Activated CD8-positive, alpha-beta T cell treated with anti-CD3 and anti-CD28 coated beads for 36 hours (primary cell): Measurements from ENCODE around the gene CELF4. TPM values are rescaled to one million over a fixed set of nuclear protein-coding genes. Genes with fewer than 3 reads are reported as not detected.

Source experiments
- ATAC-seq: fragments of 200-7000 bp; cut with Tn5 transposase; one replicate; pipeline ENCODE4 v1.10.0; 2021; ENCODE audit warnings: mild to moderate bottlenecking, moderate library complexity
- CTCF ChIA-PET: fragments of 350-600 bp; sonication (Branson Sonifier 250); formaldehyde crosslinking; loops from one replicate; lab custom pipeline; 2021; ENCODE audit warnings: antibody characterized with exemption; lab: Charles Lee
- POLR2A ChIA-PET: fragments of 350-600 bp; sonication (Branson Sonifier 250); formaldehyde crosslinking; loops from one replicate; lab custom pipeline; 2021; ENCODE audit warnings: antibody characterized with exemption; lab: Charles Lee
- DNase-seq: peaks from one replicate; pipeline ENCODE4 v3.0.0-alpha.2; 2020
- H3K27ac Mint-ChIP-seq: one replicate; pipeline ENCODE4 v1.8.0; 2021; ENCODE audit warnings: mild to moderate bottlenecking, mixed read lengths
- H3K27me3 Mint-ChIP-seq: one replicate; pipeline ENCODE4 v1.8.0; 2021; ENCODE audit warnings: mixed read lengths
- H3K36me3 Mint-ChIP-seq: one replicate; pipeline ENCODE4 v1.8.0; 2021; ENCODE audit warnings: low read depth, mixed read lengths
- H3K4me1 Mint-ChIP-seq: one replicate; pipeline ENCODE4 v1.8.0; 2021; ENCODE audit warnings: low read depth, mixed read lengths
- H3K4me3 Mint-ChIP-seq: one replicate; pipeline ENCODE4 v1.8.0; 2021; ENCODE audit warnings: mild to moderate bottlenecking, moderate library complexity, mixed read lengths
- H3K9me3 Mint-ChIP-seq: one replicate; pipeline ENCODE4 v1.8.0; 2021; ENCODE audit warnings: mixed read lengths
- CTCF ChIP-seq: fragments of 200-600 bp; IDR thresholded peaks from one replicate; pipeline ENCODE4 v1.8.0; 2022; ENCODE audit warnings: antibody characterized with exemption, mild to moderate bottlenecking
- intact Hi-C: fragments of 100-400 bp; cut with micrococcal nuclease; formaldehyde crosslinking; loops from one replicate; pipeline ENCODE4 v1.10.0; 2022
- total RNA-seq, 2 experiments: library from RNA; stranded (reverse); gene quantifications; one replicate each; pipeline ENCODE4 v1.2.3, GENCODE V29; 2021

Gene CELF4
- total RNA-seq, 2 experiments from 2014 or later: not detected

GRCh38 chr18:37272841-37273240 is 292.8 kb downstream of the CELF4 start:
- Mint-ChIP-seq H3K4me1 (no peaks in the 10 kb centered on the region), H3K4me3 (no peak overlapping the region), H3K9me3 (peaks cover 2% of the 10 kb centered on the region), H3K36me3 (no peaks in the 10 kb centered on the region), H3K27ac (no peak overlapping the region), H3K27me3 (peaks cover 24% of the 10 kb centered on the region)
- POLR2A ChIA-PET: no interaction called here
- CTCF ChIA-PET: no interaction called here
- DNase-seq: no peak
- no peak for TF ChIP-seq CTCF
- intact Hi-C loops: no loop called here
- no peak for ATAC-seq

GRCh38 chr18:37272226-37272625 is 293.4 kb downstream of the CELF4 start:
- Mint-ChIP-seq H3K9me3 (peaks cover 2% of the 10 kb centered on the region), H3K4me1 (no peaks in the 10 kb centered on the region), H3K4me3 (no peak overlapping the region), H3K27me3 (peaks cover 23% of the 10 kb centered on the region), H3K36me3 (no peaks in the 10 kb centered on the region), H3K27ac (no peak overlapping the region)
- CTCF ChIA-PET: interaction anchor here (0.6 kb wide), 1 partner anchor 293 kb away, joined by 4 read pairs; the partner anchor contains the start of gene CELF4
- ATAC-seq (no peak), DNase-seq (no peak)
- intact Hi-C loops: no loop called here
- POLR2A ChIA-PET: no interaction called here
- TF ChIP-seq CTCF: no peak

GRCh38 chr18:37270666-37271052 is 294.9 kb downstream of the CELF4 start:
- ChIA-PET POLR2A (no interaction called here), CTCF (no interaction called here)
- Mint-ChIP-seq H3K9me3 (peaks cover 2% of the 10 kb centered on the region), H3K27me3 (peaks cover 17% of the 10 kb centered on the region), H3K4me3 (no peak overlapping the region), H3K4me1 (no peaks in the 10 kb centered on the region), H3K27ac (no peak overlapping the region), H3K36me3 (no peaks in the 10 kb centered on the region)
- ATAC-seq (no peak), DNase-seq (no peak)
- no peak for TF ChIP-seq CTCF
- intact Hi-C loops: no loop called here

- POLR2A ChIA-PET: no interaction called here
- Mint-ChIP-seq H3K27me3 (peaks cover 14% of the 10 kb centered on the region), H3K27ac (no peak overlapping the region), H3K9me3 (peaks cover 2% of the 10 kb centered on the region), H3K36me3 (no peaks in the 10 kb centered on the region), H3K4me1 (no peaks in the 10 kb centered on the region), H3K4me3 (no peak overlapping the region)
- intact Hi-C loops: no loop called here
- CTCF ChIA-PET: no interaction called here
- DNase-seq (peak; percentile 59), ATAC-seq (peak; percentile 72)
- no peak for TF ChIP-seq CTCF
These were observed 295.4 kb downstream of the CELF4 start for GRCh38 chr18:37270038-37270665.

GRCh38 chr18:37266290-37266689 is 299.3 kb downstream of the CELF4 start:
- ChIA-PET POLR2A (no interaction called here), CTCF (no interaction called here)
- H3K9me3 Mint-ChIP-seq: no peaks in the 10 kb centered on the region
- DNase-seq (no peak), ATAC-seq (no peak)
- intact Hi-C loops: no loop called here
- H3K4me3 Mint-ChIP-seq: no peak overlapping the region
- H3K36me3 Mint-ChIP-seq: no peaks in the 10 kb centered on the region
- H3K4me1 Mint-ChIP-seq: no peaks in the 10 kb centered on the region
- H3K27me3 Mint-ChIP-seq: peaks cover 5% of the 10 kb centered on the region
- TF ChIP-seq CTCF: no peak
- H3K27ac Mint-ChIP-seq: no peak overlapping the region
